ENCODE data around the gene PBRM1.

- TF ChIP-seq CTCF (IDR thresholded peaks at IDR 0.05) = no peak
- TF ChIP-seq ZFX (IDR thresholded peaks at IDR 0.05; ENCODE audit: borderline replicate concordance) = no peak
These were observed 124.5 kb downstream of the PBRM1 start for GRCh38 chr3:52561028-52561747.

Data from 22Rv1 (cell line).